Parathyroid adenoma (tissue), 2 donors: ENCODE results near the gene TSHZ2.

Experiments
- H2AFZ ChIP-seq: fragments of 300-600 bp; sonication (generic); one replicate; pipeline ENCODE4 v1.7.0; 2017; ENCODE audit warnings: antibody characterized with exemption, mild to moderate bottlenecking
- H3K27ac ChIP-seq: fragments of 300-600 bp; sonication (generic); one replicate; pipeline ENCODE4 v1.7.0; 2017
- H3K27me3 ChIP-seq: fragments of 300-600 bp; sonication (generic); one replicate; pipeline ENCODE4 v1.7.0; 2017; ENCODE audit warnings: low read length; ENCODE audit not compliant: control insufficient read depth, insufficient read depth
- H3K36me3 ChIP-seq: fragments of 300-600 bp; sonication (generic); one replicate; pipeline ENCODE4 v1.7.0; 2017; ENCODE audit warnings: low read length; ENCODE audit not compliant: control insufficient read depth, insufficient read depth
- H3K4me1 ChIP-seq: fragments of 300-600 bp; sonication (generic); one replicate; pipeline ENCODE4 v1.7.0; 2017; ENCODE audit warnings: control low read depth
- H3K4me2 ChIP-seq: fragments of 300-600 bp; sonication (generic); one replicate; pipeline ENCODE4 v1.7.0; 2017; ENCODE audit warnings: low read length
- H3K4me3 ChIP-seq: fragments of 300-600 bp; sonication (generic); one replicate; pipeline ENCODE4 v1.7.0; 2017; ENCODE audit warnings: low read depth, low read length
- H3K79me2 ChIP-seq: fragments of 300-600 bp; sonication (generic); one replicate; pipeline ENCODE4 v1.7.0; 2017; ENCODE audit warnings: control low read depth
- H3K9ac ChIP-seq: fragments of 300-600 bp; sonication (generic); one replicate; pipeline ENCODE4 v1.7.0; 2017; ENCODE audit warnings: mild to moderate bottlenecking
- H3K9me3 ChIP-seq: fragments of 300-600 bp; sonication (generic); one replicate; pipeline ENCODE4 v1.7.0; 2017; ENCODE audit warnings: low read length; ENCODE audit not compliant: control insufficient read depth
- CTCF ChIP-seq: fragments of 300-600 bp; sonication (generic); IDR thresholded peaks from one replicate; pipeline ENCODE4 v1.7.0; 2017; ENCODE audit warnings: antibody characterized with exemption, mild to moderate bottlenecking
- donor health status: primary hyperparathyroidism.

TSHZ2 gene

GRCh38 chr20:53222932-53223331, 250.8 kb downstream of the TSHZ2 start:
- Histone ChIP-seq H3K4me3 (no peak overlapping the region), H3K9ac (no peak overlapping the region), H3K4me1 (no peaks in the 10 kb centered on the region), H3K27me3 (no peaks in the 10 kb centered on the region), H3K36me3 (no peaks in the 10 kb centered on the region), H3K9me3 (no peaks in the 10 kb centered on the region), H3K79me2 (no peaks in the 10 kb centered on the region), H2AFZ (no peak overlapping the region), H3K27ac (no peak overlapping the region), H3K4me2 (no peak overlapping the region)
- TF ChIP-seq CTCF: no peak

GRCh38 chr20:53223626-53224172, 251.5 kb downstream of the TSHZ2 start:
- Histone ChIP-seq H3K27me3 (no peaks in the 10 kb centered on the region), H3K4me3 (no peak overlapping the region), H3K27ac (no peak overlapping the region), H3K36me3 (no peaks in the 10 kb centered on the region), H3K9me3 (no peaks in the 10 kb centered on the region), H3K4me2 (no peak overlapping the region), H3K9ac (no peak overlapping the region), H3K79me2 (no peaks in the 10 kb centered on the region), H3K4me1 (no peaks in the 10 kb centered on the region), H2AFZ (no peak overlapping the region)
- no peak for TF ChIP-seq CTCF

DNA sequence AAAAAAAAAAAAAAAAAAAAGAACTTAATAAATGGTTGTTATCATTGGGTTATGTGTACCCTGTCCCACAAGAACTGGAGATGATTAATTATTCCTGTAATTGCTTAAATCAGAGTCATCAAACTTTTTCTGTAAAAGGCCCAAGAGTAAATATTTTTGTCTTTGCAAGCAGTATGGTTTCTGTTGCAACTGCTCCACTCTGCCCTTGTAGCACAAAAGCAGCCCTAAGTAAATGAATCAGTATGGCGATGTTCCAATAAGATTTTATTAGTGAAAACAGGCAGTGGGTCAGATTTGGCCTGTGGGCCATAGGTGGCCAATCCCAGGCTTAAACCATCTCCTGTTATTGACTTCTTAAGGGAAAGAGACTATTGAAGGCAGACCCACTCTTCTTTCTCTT, 252.7 kb downstream of the TSHZ2 start:
- no peak overlapping the region for H3K27ac ChIP-seq
- H3K79me2 ChIP-seq: no peaks in the 10 kb centered on the region
- H3K36me3 ChIP-seq: no peaks in the 10 kb centered on the region
- H3K4me3 ChIP-seq: no peak overlapping the region
- H3K4me2 ChIP-seq: no peak overlapping the region
- H2AFZ ChIP-seq: no peak overlapping the region
- no peaks in the 10 kb centered on the region for H3K4me1 ChIP-seq
- H3K9ac ChIP-seq: no peak overlapping the region
- H3K9me3 ChIP-seq: no peaks in the 10 kb centered on the region
- TF ChIP-seq CTCF: no peak
- H3K27me3 ChIP-seq: no peaks in the 10 kb centered on the region

DNA sequence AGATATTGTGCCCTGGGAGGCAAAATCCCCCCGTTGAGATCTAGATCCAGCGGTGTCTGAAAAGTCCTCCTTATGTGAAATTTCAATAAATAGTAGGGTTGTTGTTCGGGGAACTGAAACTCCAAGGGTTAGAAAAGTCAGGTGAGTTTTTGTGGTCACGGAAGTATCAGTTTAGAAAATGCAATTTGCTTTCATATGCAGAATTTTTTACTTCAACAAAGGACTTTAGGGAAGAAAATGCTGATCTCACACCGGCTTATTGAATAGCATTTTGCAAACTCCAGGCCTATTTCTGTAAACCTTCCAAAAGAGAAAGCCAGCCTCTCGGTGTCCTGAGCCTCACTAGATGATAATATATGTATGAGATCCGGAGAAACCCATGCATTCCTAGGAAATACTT, 254.7 kb downstream of the TSHZ2 start:
- Histone ChIP-seq H3K79me2 (no peaks in the 10 kb centered on the region), H3K4me3 (no peak overlapping the region), H3K4me2 (no peak overlapping the region), H3K4me1 (no peaks in the 10 kb centered on the region), H2AFZ (no peak overlapping the region), H3K27me3 (no peaks in the 10 kb centered on the region), H3K27ac (no peak overlapping the region), H3K36me3 (no peaks in the 10 kb centered on the region), H3K9ac (no peak overlapping the region), H3K9me3 (no peaks in the 10 kb centered on the region)
- no peak for TF ChIP-seq CTCF

GRCh38 chr20:53227523-53227922, 255.4 kb downstream of the TSHZ2 start:
- Histone ChIP-seq H2AFZ (no peak overlapping the region), H3K27me3 (no peaks in the 10 kb centered on the region), H3K4me3 (no peak overlapping the region), H3K4me2 (no peak overlapping the region), H3K36me3 (no peaks in the 10 kb centered on the region), H3K27ac (no peak overlapping the region), H3K4me1 (no peaks in the 10 kb centered on the region), H3K9me3 (no peaks in the 10 kb centered on the region), H3K9ac (no peak overlapping the region), H3K79me2 (no peaks in the 10 kb centered on the region)
- no peak for TF ChIP-seq CTCF
